AG10803 (cell line): ENCODE data around the gene RDH5.

Source experiments
- DNase-seq: peaks from one replicate; pipeline ENCODE4 v3.0.0; 2010; ENCODE audit warnings: low read depth
- H3K4me3 ChIP-seq: 2 replicates; pipeline ENCODE4 v1.5.1; 2011; ENCODE audit warnings: mild to moderate bottlenecking, low read length, control low read depth
- TF ChIP-seq, protein P1 (sequence below): conservative IDR thresholded peaks from 2 replicates; pipeline ENCODE4 v1.5.1; 2011; ENCODE audit warnings: mild to moderate bottlenecking, low read length, control low read depth, inconsistent platforms

The RDH5 gene

DNA sequence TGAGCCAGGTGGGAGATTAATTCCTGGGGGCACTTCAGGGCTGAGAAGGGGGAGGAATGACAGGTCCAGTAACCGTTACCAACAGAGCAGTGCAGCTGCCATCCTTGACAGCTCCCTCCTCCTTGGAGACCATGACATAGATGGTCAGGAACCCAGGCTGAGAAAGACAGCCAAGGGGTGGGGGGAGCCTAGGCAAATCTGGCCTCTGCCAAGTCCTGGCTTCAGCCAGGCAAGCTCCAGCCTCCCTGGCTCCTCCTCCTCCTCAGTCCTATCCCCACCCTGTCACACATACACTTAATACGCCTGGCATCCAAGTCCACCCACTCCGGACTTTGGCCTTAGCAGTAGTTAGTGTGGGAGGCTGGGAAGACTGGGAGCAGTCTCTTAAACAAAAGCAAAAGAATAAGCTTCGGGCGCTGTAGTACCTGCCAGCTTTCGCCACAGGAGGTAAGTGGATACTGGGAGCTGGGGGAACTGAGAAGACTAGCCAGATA lies at the start of gene RDH5:
TSS of gene RDH5 (plus strand) at position 323 of the 494 bp plus-strand sequence. CDS start 792 bp downstream, outside the sequence.
- H3K4me3 ChIP-seq: peak within 1 kb of the TSS; percentile 17
- TF ChIP-seq, protein P1, sequence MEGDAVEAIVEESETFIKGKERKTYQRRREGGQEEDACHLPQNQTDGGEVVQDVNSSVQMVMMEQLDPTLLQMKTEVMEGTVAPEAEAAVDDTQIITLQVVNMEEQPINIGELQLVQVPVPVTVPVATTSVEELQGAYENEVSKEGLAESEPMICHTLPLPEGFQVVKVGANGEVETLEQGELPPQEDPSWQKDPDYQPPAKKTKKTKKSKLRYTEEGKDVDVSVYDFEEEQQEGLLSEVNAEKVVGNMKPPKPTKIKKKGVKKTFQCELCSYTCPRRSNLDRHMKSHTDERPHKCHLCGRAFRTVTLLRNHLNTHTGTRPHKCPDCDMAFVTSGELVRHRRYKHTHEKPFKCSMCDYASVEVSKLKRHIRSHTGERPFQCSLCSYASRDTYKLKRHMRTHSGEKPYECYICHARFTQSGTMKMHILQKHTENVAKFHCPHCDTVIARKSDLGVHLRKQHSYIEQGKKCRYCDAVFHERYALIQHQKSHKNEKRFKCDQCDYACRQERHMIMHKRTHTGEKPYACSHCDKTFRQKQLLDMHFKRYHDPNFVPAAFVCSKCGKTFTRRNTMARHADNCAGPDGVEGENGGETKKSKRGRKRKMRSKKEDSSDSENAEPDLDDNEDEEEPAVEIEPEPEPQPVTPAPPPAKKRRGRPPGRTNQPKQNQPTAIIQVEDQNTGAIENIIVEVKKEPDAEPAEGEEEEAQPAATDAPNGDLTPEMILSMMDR: no peak

GRCh38 chr12:55671746-55672145 lies 48.4 kb upstream of the RDH5 start:
- DNase-seq: no peak
- no peak overlapping the region for H3K4me3 ChIP-seq
- TF ChIP-seq, protein P1: no peak

More for the DNA sequence above, at the start of gene RDH5:
- peak; percentile 88 for DNase-seq

GRCh38 chr12:55673638-55674037 lies 46.6 kb upstream of the RDH5 start:
- TF ChIP-seq, protein P1: no peak
- no peak overlapping the region for H3K4me3 ChIP-seq
- DNase-seq: no peak

- no peak for DNase-seq
- TF ChIP-seq, protein P1: no peak
- H3K4me3 ChIP-seq: no peak overlapping the region
These were observed 44.5 kb upstream of the RDH5 start for GRCh38 chr12:55675666-55676065.

DNA sequence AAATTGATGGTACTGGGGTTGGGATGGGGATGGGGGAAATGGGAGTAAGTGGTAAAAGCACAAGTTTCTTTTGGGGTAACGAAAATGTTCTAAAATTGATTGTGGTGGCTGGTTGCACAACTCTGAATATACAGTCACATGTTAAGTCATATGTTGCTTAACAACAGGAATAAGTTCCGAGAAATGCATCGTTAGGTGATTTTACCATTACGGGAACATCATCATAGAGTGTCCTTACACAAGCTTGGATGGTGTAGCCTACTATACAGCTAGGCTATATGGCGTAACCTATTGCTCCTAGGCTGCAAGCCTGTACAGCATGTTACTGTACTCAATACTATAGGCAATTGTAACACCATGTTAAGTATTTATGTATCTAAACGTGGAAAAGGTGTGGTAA lies 43.5 kb upstream of the RDH5 start:
- DNase-seq: no peak
- TF ChIP-seq, protein P1: no peak
- H3K4me3 ChIP-seq: no peak overlapping the region

- DNase-seq: no peak
- no peak overlapping the region for H3K4me3 ChIP-seq
- TF ChIP-seq, protein P1: no peak
These were observed 40.5 kb upstream of the RDH5 start for GRCh38 chr12:55679691-55680090.

DNA sequence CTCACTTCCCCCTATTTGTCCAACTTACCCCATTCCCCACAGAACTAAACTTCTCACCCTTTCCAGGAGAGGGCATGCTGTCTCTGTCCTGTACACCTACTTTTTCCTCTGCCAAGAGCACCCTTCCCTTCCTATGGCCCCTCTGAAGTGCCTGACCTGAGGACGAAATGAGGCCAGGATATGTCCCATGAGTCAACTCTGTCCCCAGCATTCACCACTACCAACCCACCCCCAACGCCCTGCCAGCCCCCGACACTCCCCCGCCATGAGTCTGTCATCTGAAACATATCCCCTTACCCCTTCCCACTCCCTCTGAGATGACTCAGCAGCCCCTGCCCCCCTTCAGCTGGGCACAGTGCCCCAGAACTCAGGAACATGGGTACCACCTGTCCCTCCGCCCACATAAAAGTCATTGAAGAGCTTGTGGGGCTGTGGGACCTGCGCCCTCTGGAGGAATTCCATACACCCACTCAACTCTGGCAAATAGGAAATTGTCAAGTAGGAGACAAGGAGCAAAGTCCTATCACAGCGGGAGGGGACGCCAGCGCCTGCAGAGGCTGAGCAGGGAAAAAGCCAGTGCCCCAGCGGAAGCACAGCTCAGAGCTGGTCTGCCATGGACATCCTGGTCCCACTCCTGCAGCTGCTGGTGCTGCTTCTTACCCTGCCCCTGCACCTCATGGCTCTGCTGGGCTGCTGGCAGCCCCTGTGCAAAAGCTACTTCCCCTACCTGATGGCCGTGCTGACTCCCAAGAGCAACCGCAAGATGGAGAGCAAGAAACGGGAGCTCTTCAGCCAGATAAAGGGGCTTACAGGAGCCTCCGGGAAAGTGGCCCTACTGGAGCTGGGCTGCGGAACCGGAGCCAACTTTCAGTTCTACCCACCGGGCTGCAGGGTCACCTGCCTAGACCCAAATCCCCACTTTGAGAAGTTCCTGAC lies 38.8 kb upstream of the RDH5 start:
- DNase-seq: peak; percentile 59
- H3K4me3 ChIP-seq: peak overlapping the region; percentile 26
- TF ChIP-seq, protein P1: peak; percentile 57
